Middle frontal gyrus (tissue), 1 donor: Measurements from ENCODE around the gene CASZ1.

ENCODE experiments used
- DNase-seq: peaks from one replicate; pipeline ENCODE4 v3.0.0-alpha.2; 2015; ENCODE audit warnings: low spot score; ENCODE audit errors: extremely low spot score

Gene CASZ1

GRCh38 chr1:10794724-10795275, 1.6 kb downstream of the CASZ1 start:
- DNase-seq = no peak

- DNase-seq = no peak
These were observed 3.3 kb downstream of the CASZ1 start for GRCh38 chr1:10793129-10793651.

DNA sequence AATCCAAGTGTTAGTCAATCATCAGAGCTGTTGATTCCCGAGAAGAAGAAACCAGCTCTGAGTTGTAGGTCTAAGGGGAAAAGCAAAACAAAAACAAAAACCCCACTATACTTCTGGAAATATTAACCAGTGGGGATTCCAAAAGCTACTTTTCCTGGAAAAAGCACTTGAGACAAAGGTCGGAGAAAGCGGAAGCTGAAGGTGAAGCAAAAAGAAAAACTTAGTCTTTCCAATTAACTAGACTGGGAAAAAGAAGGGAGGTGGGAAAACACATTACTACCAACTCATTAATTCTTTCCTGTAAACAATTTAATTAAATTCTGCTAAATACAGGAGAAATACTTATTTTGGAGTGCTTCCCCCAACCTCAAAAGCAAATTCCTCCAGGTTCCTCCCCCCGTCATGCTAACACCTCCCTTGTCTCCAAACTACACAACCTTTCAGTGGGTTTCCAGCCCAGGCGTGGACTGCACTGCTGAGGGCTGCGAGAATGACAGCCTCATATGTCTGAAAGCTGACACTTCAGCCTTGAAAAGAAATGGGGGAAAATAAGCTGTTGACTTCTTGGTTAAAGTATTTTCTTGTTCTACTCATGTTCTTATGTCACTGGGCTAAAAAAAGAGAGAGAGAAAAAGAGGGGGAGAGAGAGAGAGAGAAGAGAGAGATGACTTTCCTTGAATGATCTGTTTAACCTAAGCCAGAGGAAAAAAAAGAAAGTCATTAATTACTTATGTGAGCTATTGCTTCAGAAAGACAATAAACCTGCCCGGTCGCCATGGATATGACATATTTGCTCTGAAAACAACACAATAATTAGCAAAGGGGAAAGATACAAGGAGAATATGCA, 5.1 kb downstream of the CASZ1 start:
- no peak for DNase-seq

DNA sequence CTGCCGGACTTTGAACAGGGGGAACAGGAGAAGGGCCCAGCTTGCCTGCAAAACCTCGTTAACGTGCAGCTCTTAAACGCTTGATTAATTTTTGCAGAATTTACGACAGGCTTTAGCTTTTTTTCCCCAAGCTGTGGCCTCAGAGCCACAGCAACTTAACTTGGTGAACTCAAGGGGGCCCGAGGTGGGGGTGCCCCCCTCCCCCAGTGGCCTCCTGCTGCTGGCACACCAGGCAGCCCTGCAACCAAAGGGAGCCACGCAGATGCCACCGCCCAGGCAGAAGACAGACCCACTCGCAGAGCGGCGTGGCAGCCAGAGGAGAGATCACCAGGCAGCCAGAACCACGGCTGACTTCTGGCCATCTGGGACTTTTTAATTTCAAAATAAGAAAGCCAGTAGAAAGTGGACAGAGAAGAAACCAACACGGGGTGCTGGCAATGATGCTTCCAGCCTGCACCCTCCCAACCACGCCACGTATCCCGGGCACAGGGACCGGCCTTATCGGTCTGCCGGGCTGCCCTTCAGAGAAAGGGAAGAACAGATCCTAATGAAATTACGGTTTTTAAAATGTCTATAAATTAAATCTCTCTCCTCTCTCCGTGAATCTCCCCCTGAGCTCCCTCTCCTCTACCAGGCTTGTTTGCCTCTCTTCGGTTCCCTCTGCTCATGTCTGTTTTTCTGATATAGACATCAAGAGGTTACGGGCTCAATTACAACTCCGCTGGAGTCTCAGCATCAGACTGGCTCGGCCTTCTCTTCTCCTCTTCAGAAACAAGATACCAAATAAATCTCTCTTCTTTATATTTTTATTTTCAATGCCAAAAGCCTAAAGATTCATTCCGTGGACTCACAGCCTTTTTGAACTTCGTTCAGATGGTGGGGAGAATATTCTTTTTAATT, 6.4 kb downstream of the CASZ1 start:
- DNase-seq = no peak

DNA sequence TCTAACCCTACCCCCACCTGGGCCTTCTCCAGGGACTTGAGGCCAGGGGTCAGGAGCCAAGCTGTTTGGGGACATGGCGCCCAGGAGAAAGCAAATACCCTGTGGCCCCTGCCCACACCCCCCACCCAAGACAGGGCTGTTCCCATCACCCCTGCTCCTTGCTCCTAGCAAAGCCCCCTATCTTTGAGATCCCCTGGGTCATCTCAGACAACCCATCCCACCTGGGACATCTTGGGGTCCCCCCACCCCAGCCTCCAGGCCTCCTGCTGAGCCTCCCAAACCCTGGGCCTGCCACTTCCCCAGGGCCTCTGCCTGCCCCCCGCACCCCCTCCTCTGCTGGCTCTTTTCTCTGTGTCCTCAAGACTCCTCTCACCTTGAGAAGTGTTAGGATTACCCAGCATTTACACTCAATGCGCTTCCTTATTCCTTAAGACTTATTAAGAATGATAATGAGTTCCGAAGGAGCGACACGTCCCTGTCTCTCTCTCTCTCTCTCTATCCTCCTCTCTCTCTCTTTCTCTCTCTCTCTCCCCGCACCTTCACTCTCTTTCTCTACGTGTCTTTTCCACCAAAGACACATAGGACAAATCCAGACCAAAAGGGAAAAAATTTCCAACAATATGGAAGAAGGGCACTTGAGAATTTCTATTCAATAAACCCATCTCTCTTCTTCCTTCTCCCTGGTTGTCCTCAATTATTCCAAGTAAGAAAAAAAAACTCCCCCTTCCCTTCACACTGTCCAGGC, 7.2 kb downstream of the CASZ1 start:
- no peak for DNase-seq

GRCh38 chr1:10788592-10789006, 7.8 kb downstream of the CASZ1 start:
- no peak for DNase-seq

DNA sequence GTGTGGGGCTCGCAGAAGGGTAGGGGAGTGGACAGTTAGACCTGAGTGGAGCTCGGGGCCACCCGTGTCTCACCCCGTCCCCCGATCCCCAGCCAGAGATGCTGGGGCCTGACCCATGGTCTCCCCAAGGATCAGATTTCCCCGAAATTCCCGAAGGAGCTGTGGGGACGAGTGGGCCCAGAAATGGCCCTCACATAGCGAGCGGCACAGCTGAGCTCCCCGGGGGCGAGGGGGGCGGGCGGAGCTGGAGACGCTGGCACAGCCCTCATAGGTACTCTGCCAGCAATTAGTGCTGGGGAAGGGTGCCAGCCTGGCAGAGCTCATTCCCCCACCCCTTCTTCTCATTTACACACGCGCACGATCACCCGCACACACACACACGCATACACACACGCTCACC, 9.2 kb downstream of the CASZ1 start:
- DNase-seq = no peak

GRCh38 chr1:10785728-10786638, 10.5 kb downstream of the CASZ1 start:
- DNase-seq = no peak

- no peak for DNase-seq
These were observed 11.3 kb downstream of the CASZ1 start for GRCh38 chr1:10784998-10785727.

GRCh38 chr1:10782491-10783244, 13.8 kb downstream of the CASZ1 start:
- no peak for DNase-seq

DNA sequence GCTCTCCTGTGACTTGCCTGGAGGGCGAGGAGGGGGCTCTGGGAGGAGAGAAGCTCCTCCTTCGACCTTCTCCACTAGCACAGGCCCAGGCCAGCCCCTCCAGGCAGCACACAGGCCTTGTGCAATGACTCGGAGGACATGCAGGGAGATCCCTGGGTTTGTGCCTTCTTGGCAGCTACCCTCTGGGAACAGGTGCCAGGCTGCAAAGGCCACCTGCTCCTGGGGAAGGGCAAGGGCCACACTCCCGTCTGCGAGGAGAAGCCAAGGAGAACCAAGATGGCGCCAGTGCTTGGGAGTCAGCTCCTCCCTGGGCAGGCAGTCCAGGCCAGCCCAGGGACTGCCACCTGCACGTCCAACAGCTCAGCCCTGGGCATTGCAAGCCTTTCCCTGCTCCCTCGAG, 15.3 kb downstream of the CASZ1 start:
- DNase-seq = no peak

- no peak for DNase-seq
These were observed 16.6 kb downstream of the CASZ1 start for GRCh38 chr1:10779841-10780240.

DNA sequence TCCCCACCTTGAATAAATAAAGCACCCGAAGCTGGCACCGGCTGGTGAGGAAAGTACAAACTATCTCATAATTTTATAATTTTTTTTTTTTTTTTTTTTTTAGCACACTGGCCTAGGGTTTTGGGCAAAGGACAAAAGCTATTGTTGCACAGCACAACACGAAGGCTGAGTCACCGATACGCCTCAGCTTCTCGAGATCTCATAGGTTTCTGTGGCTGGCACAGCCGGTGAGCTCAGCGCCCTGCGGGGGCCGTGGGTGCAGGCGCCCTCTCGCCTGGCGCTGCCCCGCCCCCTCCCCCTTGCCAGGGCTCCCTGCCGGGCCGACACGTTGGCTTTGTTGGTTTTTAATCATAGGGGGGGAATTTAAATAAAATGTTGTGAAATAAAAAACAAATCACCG, 17.2 kb downstream of the CASZ1 start:
- DNase-seq = no peak

DNA sequence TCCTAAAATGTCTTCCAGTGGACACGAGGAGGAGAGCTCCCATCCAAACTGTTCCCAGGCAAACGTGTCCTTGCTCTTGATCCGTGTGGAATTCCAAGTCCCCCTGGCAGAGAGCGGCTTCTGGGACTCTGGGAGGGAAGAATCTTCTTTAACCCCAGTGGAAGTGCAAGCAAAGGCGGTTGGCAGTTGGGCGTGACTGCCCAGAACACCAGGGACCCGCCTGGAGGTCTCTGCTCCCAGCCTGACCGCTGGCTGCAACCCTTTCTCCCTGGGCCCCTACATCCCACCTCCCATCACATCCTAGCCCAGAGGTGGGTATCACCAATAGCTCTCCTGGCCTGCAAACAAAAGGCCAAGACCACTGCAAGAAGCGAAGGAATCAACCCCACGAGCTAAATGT, 17.8 kb downstream of the CASZ1 start:
- no peak for DNase-seq

- DNase-seq = no peak
These were observed 18.5 kb downstream of the CASZ1 start for GRCh38 chr1:10777749-10778574.

GRCh38 chr1:10776190-10776905, 20.1 kb downstream of the CASZ1 start:
- no peak for DNase-seq

GRCh38 chr1:10775763-10776162, 20.7 kb downstream of the CASZ1 start:
- DNase-seq = no peak
